ENCODE measurements around the gene CACNA2D2. TPM values are rescaled to one million over a fixed set of nuclear protein-coding genes. Genes with fewer than 3 reads are reported as not detected.
A peak's percentile ranks its signal among the peaks of the same experiment; 100 is the strongest.

Gene CACNA2D2
- total RNA-seq, 4 donors from 2014 or later = 1.1 to 2.0 (median 1.6) TPM

- H3K4me3 ChIP-seq (ENCODE audit: low read depth, poor library complexity, severe bottlenecking) = no peak overlapping the region
- no peak for DNase-seq (ENCODE audit: low spot score in 2 of 2)
- intact Hi-C loops (cut with DNase I; ENCODE audit: low total_unique reads) = no loop called here
- TF ChIP-seq POLR2A (IDR thresholded peaks at IDR 0.05) = no peak
- no peak for TF ChIP-seq CTCF (IDR thresholded peaks at IDR 0.05)
- WGBS, 2 donors = 72 to 75% methylated on average over 7 of the region's 7 CpGs
Measured at GRCh38 chr3:50457988-50458387, 45.4 kb downstream of the CACNA2D2 start.

GRCh38 chr3:50455161-50456018 is 48.0 kb downstream of the CACNA2D2 start:
- no peak overlapping the region for H3K4me3 ChIP-seq (ENCODE audit: low read depth, poor library complexity, severe bottlenecking)
- TF ChIP-seq CTCF (IDR thresholded peaks at IDR 0.05) (no peak), POLR2A (IDR thresholded peaks at IDR 0.05) (no peak)
- intact Hi-C loops (cut with DNase I; ENCODE audit: low total_unique reads) = no loop called here
- DNase-seq (ENCODE audit: low spot score in 2 of 2) = no peak
- WGBS, 2 donors = 86 to 90% methylated on average over 31 of the region's 31 CpGs

GRCh38 chr3:50454481-50455070 is 48.9 kb downstream of the CACNA2D2 start:
- 82 to 85% methylated on average over 10 of the region's 10 CpGs for WGBS, 2 donors

GRCh38 chr3:50453907-50454306 is 49.5 kb downstream of the CACNA2D2 start:
- 84% methylated on average over 12 to 13 of the region's 13 CpGs for WGBS, 2 donors
- no peak overlapping the region for H3K4me3 ChIP-seq (ENCODE audit: low read depth, poor library complexity, severe bottlenecking)
- intact Hi-C loops (cut with DNase I; ENCODE audit: low total_unique reads) = no loop called here
- DNase-seq (ENCODE audit: low spot score in 2 of 2) = no peak
- TF ChIP-seq POLR2A (IDR thresholded peaks at IDR 0.05) (no peak), CTCF (IDR thresholded peaks at IDR 0.05) (no peak)

More at GRCh38 chr3:50454481-50455070, 48.9 kb downstream of the CACNA2D2 start:
- H3K4me3 ChIP-seq (ENCODE audit: low read depth, poor library complexity, severe bottlenecking) = no peak overlapping the region
- TF ChIP-seq POLR2A (IDR thresholded peaks at IDR 0.05) = no peak
- no peak for TF ChIP-seq CTCF (IDR thresholded peaks at IDR 0.05)
- DNase-seq (ENCODE audit: low spot score in 2 of 2) = no peak
- intact Hi-C loops (cut with DNase I; ENCODE audit: low total_unique reads) = no loop called here

GRCh38 chr3:50450209-50450921 is 53.1 kb downstream of the CACNA2D2 start:
- 43 to 52% methylated on average over 29 of the region's 29 CpGs for WGBS, 2 donors
- H3K4me3 ChIP-seq (ENCODE audit: low read depth, poor library complexity, severe bottlenecking) = no peak overlapping the region
- TF ChIP-seq CTCF (IDR thresholded peaks at IDR 0.05) = no peak
- TF ChIP-seq POLR2A (IDR thresholded peaks at IDR 0.05) = no peak
- intact Hi-C loops (cut with DNase I; ENCODE audit: low total_unique reads) = no loop called here
- peak; percentile 36 to 90 for DNase-seq (ENCODE audit: low spot score in 2 of 2)

Data from lower leg skin (tissue), 4 donors.